ENCODE data around the gene PTBP3. TPM values are rescaled to one million over a fixed set of nuclear protein-coding genes. Genes with fewer than 3 reads are reported as not detected.

Gene PTBP3
- polyA plus RNA-seq, 3 donors from 2014 or later, result 42.5 to 49.0 (median 42.9) TPM

- Mint-ChIP-seq H3K27me3 (ENCODE audit: low read depth in 3 of 3) (peaks cover 0 to 4% (median 2%) of the 10 kb centered on the region in 3 donors), H3K9me3 (peaks cover 0 to 6% (median 4%) of the 10 kb centered on the region in 6 donors), H3K4me1 (peaks cover 74 to 86% of the 10 kb centered on the region in 2 donors), H3K27ac (peak overlapping the region in 3 of 6 donors; percentile 20 to 68 (median 65)), H3K36me3 (peaks cover 16 to 19% (median 18%) of the 10 kb centered on the region in 3 donors), H3K4me3 (peak overlapping the region in 2 of 5 donors; percentile 18 to 24)
- no peak for DNase-seq
Observed at GRCh38 chr9:112326194-112326593, 7.2 kb downstream of the PTBP3 start.

DNA sequence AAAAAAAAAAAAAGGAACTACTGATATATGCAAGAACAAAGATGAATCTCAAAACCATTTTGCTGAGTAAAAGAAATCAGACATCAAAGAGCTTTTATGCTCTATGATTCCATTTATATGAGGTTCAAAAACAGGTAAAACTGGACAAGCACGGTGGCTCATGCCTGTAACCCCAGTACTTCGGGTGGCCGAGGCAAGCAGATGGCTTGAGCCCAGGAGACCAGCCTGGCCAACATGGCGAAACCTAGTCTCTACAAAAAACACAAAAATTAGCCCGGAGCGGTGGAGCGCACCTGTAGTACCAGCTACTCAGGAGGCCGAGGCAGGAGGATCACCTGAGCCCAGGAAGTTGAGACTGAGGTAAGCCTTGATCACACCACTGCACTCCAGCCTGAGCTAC is 7.8 kb downstream of the PTBP3 start:
- Mint-ChIP-seq H3K9me3 (peaks cover 0 to 6% (median 4%) of the 10 kb centered on the region in 6 donors), H3K36me3 (peaks cover 16 to 19% (median 18%) of the 10 kb centered on the region in 3 donors), H3K4me1 (peaks cover 71 to 86% of the 10 kb centered on the region in 2 donors), H3K27ac (peak overlapping the region in 5 of 6 donors; percentile 20 to 68 (median 41)), H3K4me3 (peak overlapping the region in 2 of 5 donors; percentile 24 to 43), H3K27me3 (ENCODE audit: low read depth in 3 of 3) (peaks cover 0 to 3% (median 0%) of the 10 kb centered on the region in 3 donors)
- no peak for DNase-seq

DNA sequence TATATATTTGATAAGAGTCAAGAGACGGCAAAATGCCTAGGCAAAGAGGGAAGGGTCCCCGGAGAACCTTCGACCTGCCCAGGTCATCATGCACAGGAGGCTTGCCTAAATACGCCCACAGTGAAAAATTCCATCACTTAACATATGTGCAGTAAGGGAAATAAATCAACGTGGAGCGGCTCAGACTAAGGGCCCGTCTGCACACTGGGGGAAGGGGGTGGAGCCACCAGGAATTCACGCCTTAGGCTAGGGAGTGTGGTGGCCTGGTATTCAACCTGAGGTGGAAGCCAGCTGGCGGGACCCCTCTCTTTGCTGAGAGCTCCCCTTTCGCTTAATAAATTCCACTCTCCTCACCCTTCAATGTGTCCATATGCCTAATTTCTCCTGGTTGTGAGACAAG is 8.3 kb downstream of the PTBP3 start:
- no peak for DNase-seq
- Mint-ChIP-seq H3K4me3 (peak overlapping the region in 1 of 5 donors; percentile 24), H3K4me1 (peaks cover 68 to 86% of the 10 kb centered on the region in 2 donors), H3K27me3 (ENCODE audit: low read depth in 3 of 3) (peaks cover 0 to 3% (median 0%) of the 10 kb centered on the region in 3 donors), H3K9me3 (peaks cover 0 to 6% (median 4%) of the 10 kb centered on the region in 6 donors), H3K36me3 (peaks cover 16 to 19% (median 18%) of the 10 kb centered on the region in 3 donors), H3K27ac (no peak overlapping the region)

GRCh38 chr9:112323378-112323854 is 10.0 kb downstream of the PTBP3 start:
- no peak for DNase-seq
- H3K36me3 Mint-ChIP-seq, result peaks cover 16 to 19% (median 18%) of the 10 kb centered on the region in 3 donors
- H3K4me1 Mint-ChIP-seq, result peaks cover 72 to 94% of the 10 kb centered on the region in 2 donors
- peaks cover 0 to 3% (median 0%) of the 10 kb centered on the region in 3 donors for H3K27me3 Mint-ChIP-seq (ENCODE audit: low read depth in 3 of 3)
- peaks cover 0 to 6% (median 4%) of the 10 kb centered on the region in 6 donors for H3K9me3 Mint-ChIP-seq
- H3K27ac Mint-ChIP-seq, result peak overlapping the region in 2 of 6 donors; percentile 6 to 48
- H3K4me3 Mint-ChIP-seq, result no peak overlapping the region

DNA sequence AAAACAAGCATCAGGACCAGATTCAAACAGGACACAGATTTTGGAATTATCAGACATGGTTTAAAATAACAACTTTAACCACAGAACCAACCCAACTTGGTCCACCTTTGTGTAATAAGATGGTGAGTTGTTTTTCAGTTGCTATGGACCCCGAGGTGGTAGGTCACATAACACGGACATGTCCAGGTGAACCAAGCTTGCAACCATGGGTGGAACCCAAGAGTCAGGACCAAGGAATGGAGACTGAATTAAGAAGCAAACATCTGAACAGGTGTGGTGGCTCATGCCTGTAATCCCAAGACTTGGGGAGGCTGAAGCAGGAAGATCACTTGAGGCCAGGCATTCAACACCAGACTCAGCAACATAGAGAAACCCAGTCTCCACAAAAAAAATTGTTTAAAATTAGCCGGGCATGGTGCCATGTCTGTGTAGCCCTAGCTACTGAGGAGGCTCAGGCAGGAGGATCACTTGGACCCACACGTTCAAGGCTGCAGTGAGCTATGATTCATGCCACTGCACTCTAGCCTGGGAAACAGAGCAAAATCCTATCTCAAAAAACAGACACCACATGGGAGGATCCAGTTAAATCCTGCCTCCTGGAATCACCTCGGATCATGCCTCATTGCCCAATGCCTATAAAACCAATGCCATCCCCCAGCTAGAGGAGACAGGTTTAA is 10.6 kb downstream of the PTBP3 start:
- DNase-seq, result no peak
- H3K9me3 Mint-ChIP-seq, result peaks cover 0 to 6% (median 4%) of the 10 kb centered on the region in 6 donors
- peak overlapping the region in 3 of 6 donors; percentile 37 to 75 (median 48) for H3K27ac Mint-ChIP-seq
- H3K4me1 Mint-ChIP-seq, result peaks cover 72 to 94% of the 10 kb centered on the region in 2 donors
- H3K4me3 Mint-ChIP-seq, result no peak overlapping the region
- peaks cover 0 to 3% (median 0%) of the 10 kb centered on the region in 3 donors for H3K27me3 Mint-ChIP-seq (ENCODE audit: low read depth in 3 of 3)
- peaks cover 16 to 21% (median 19%) of the 10 kb centered on the region in 3 donors for H3K36me3 Mint-ChIP-seq

GRCh38 chr9:112316258-112316943 is 17.0 kb downstream of the PTBP3 start:
- DNase-seq, result no peak
- H3K36me3 Mint-ChIP-seq, result peaks cover 0 to 3% (median 0%) of the 10 kb centered on the region in 3 donors
- no peaks in the 10 kb centered on the region for H3K9me3 Mint-ChIP-seq
- peaks cover 73 to 97% of the 10 kb centered on the region in 2 donors for H3K4me1 Mint-ChIP-seq
- peak overlapping the region; percentile 68 to 92 (median 84) for H3K27ac Mint-ChIP-seq
- no peaks in the 10 kb centered on the region for H3K27me3 Mint-ChIP-seq (ENCODE audit: low read depth in 3 of 3)
- H3K4me3 Mint-ChIP-seq, result peak overlapping the region; percentile 49 to 82 (median 64)

DNA sequence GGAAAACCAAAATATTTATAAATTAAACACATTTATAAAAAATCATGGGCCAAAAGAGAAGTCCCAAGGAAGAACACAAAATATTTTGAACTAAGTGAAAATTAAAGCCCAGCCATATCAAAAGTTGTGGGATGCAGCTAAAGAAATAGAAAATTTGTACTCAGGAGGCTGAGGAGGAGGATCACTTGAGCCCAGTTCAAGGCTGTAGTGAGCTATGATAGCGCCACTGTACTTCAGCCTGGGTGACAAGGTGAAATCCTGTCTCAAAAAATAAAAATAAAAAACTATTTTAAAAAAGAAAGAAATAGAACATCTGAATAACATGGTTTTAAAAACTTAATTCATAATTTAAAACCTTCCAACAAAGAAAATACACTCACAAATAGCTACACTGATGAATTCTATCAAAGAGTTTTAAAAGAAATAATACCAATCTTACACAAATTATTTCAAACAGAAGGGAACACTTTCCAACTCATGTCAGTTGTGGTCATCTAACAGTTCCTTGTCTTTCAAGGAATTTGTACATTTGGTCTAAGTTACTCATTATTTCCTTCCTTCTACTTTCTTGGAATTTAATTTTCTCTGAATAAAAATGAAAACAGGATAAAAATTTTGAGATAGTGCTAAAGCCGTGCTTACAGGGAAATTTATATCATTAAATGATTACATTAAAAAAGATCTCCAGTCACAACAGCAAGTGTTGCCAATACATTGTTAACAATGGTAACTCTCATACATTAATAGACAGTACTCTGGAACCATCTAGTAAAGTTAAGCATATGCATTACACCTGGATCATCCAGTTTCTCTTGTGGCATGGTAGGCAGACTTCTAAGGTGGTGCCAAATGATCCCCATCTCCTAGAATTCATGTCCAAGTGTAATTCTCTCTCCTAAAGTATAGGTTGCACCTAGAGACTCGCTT is 17.8 kb downstream of the PTBP3 start:
- Mint-ChIP-seq H3K9me3 (no peaks in the 10 kb centered on the region), H3K27me3 (ENCODE audit: low read depth in 3 of 3) (no peaks in the 10 kb centered on the region), H3K4me3 (peak overlapping the region; percentile 23 to 82 (median 62)), H3K27ac (peak overlapping the region; percentile 68 to 91 (median 80)), H3K36me3 (peaks cover 0 to 3% (median 0%) of the 10 kb centered on the region in 3 donors), H3K4me1 (peaks cover 77 to 97% of the 10 kb centered on the region in 2 donors)
- DNase-seq, result no peak

GRCh38 chr9:112312139-112312538 is 21.3 kb downstream of the PTBP3 start:
- peak overlapping the region in 4 of 6 donors; percentile 48 to 71 (median 60) for H3K27ac Mint-ChIP-seq
- H3K27me3 Mint-ChIP-seq (ENCODE audit: low read depth in 3 of 3), result no peaks in the 10 kb centered on the region
- no peaks in the 10 kb centered on the region for H3K9me3 Mint-ChIP-seq
- peaks cover 65 to 98% of the 10 kb centered on the region in 2 donors for H3K4me1 Mint-ChIP-seq
- no peak overlapping the region for H3K4me3 Mint-ChIP-seq
- no peaks in the 10 kb centered on the region for H3K36me3 Mint-ChIP-seq
- no peak for DNase-seq

- H3K4me1 Mint-ChIP-seq, result peaks cover 59 to 92% of the 10 kb centered on the region in 2 donors
- no peaks in the 10 kb centered on the region for H3K9me3 Mint-ChIP-seq
- H3K4me3 Mint-ChIP-seq, result no peak overlapping the region
- no peaks in the 10 kb centered on the region for H3K36me3 Mint-ChIP-seq
- H3K27me3 Mint-ChIP-seq (ENCODE audit: low read depth in 3 of 3), result no peaks in the 10 kb centered on the region
- H3K27ac Mint-ChIP-seq, result no peak overlapping the region
- no peak for DNase-seq
Observed at GRCh38 chr9:112311497-112311896, 21.9 kb downstream of the PTBP3 start.

- Mint-ChIP-seq H3K27me3 (ENCODE audit: low read depth in 3 of 3) (no peaks in the 10 kb centered on the region), H3K4me1 (peaks cover 53 to 85% of the 10 kb centered on the region in 2 donors), H3K9me3 (no peaks in the 10 kb centered on the region), H3K36me3 (no peaks in the 10 kb centered on the region), H3K4me3 (no peak overlapping the region), H3K27ac (peak overlapping the region in 2 of 6 donors; percentile 11 to 18)
- DNase-seq, result no peak
Observed at GRCh38 chr9:112310826-112311225, 22.6 kb downstream of the PTBP3 start.

GRCh38 chr9:112308588-112308987 is 24.8 kb downstream of the PTBP3 start:
- DNase-seq, result no peak
- Mint-ChIP-seq H3K4me3 (peak overlapping the region in 1 of 5 donors; percentile 3), H3K9me3 (no peaks in the 10 kb centered on the region), H3K4me1 (peaks cover 44 to 71% of the 10 kb centered on the region in 2 donors), H3K27me3 (ENCODE audit: low read depth in 3 of 3) (peaks cover 0 to 2% (median 0%) of the 10 kb centered on the region in 3 donors), H3K27ac (peak overlapping the region in 1 of 6 donors; percentile 19), H3K36me3 (no peaks in the 10 kb centered on the region)

GRCh38 chr9:112301420-112301819 is 32.0 kb downstream of the PTBP3 start:
- H3K4me1 Mint-ChIP-seq, result peaks cover 59 to 74% of the 10 kb centered on the region in 2 donors
- H3K36me3 Mint-ChIP-seq, result no peaks in the 10 kb centered on the region
- H3K27me3 Mint-ChIP-seq (ENCODE audit: low read depth in 3 of 3), result peaks cover 0 to 2% (median 0%) of the 10 kb centered on the region in 3 donors
- peak overlapping the region in 1 of 5 donors; percentile 5 for H3K4me3 Mint-ChIP-seq
- peak overlapping the region in 5 of 6 donors; percentile 3 to 58 (median 38) for H3K27ac Mint-ChIP-seq
- DNase-seq, result no peak
- no peaks in the 10 kb centered on the region for H3K9me3 Mint-ChIP-seq

DNA sequence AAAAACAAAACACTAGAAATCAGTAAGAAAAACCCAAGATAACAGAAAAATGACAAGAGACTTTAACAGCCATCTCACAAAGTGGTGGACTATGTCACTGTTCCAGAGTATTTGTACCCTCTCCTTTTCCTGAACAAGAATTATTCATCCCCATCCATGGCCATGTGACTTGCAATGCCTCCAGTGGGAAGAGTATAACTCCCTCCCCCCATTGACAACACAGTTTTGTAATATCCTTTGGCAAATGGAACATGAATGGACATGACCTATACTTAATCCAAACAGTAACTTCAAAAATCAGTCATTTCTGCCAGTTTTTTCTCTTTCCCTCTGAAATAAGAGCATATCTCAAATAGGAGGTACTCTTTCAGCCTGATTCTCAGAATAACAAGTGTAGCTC is 33.9 kb downstream of the PTBP3 start:
- no peak for DNase-seq
- Mint-ChIP-seq H3K4me1 (peaks cover 58 to 82% of the 10 kb centered on the region in 2 donors), H3K27me3 (ENCODE audit: low read depth in 3 of 3) (peaks cover 0 to 2% (median 0%) of the 10 kb centered on the region in 3 donors), H3K27ac (peak overlapping the region in 3 of 6 donors; percentile 9 to 70 (median 42)), H3K9me3 (no peaks in the 10 kb centered on the region), H3K36me3 (no peaks in the 10 kb centered on the region), H3K4me3 (no peak overlapping the region)

Data from immature natural killer cell (primary cell).